GM12878 (cell line): ENCODE data around the gene DYNC2LI1.

Experiments
- CHD1 ChIP-seq: IDR thresholded peaks from 2 replicates; pipeline ENCODE4 v1.6.1; 2012; ENCODE audit warnings: low read depth, low read length, improper control_type of control experiment
- EP300 ChIP-seq, 2 experiments: fragments of 150-350 bp in 1 of 2; IDR thresholded peaks; 2 replicates each; pipeline ENCODE4 v1.6.1; 2011 to 2012; ENCODE audit warnings: low read depth in 2 of 2, low read length in 2 of 2, borderline replicate concordance in 1 of 2, improper control_type of control experiment in 1 of 2, inconsistent platforms in 1 of 2; ENCODE audit not compliant: control insufficient read depth in 1 of 2
- FOS ChIP-seq: IDR thresholded peaks from 3 replicates; pipeline ENCODE4 v1.6.1; 2011; ENCODE audit warnings: borderline replicate concordance; ENCODE audit not compliant: insufficient read length; ENCODE audit errors: extremely low read depth
- GATAD2B ChIP-seq: fragments of 450-650 bp; conservative IDR thresholded peaks from 2 replicates; pipeline ENCODE4 v1.6.1; 2017; ENCODE audit warnings: low read depth, mild to moderate bottlenecking, moderate library complexity
- JUND ChIP-seq: IDR thresholded peaks from 2 replicates; pipeline ENCODE4 v1.6.1; 2012; ENCODE audit warnings: low read depth, mild to moderate bottlenecking, low read length, improper control_type of control experiment, moderate library complexity
- NR2C2 ChIP-seq: IDR thresholded peaks from 2 replicates; pipeline ENCODE4 v1.6.1; 2011; ENCODE audit warnings: borderline replicate concordance, low read depth; ENCODE audit not compliant: control insufficient read depth, insufficient read length
- STAT3 ChIP-seq: IDR thresholded peaks from 2 replicates; pipeline ENCODE4 v1.6.1; 2011; ENCODE audit warnings: low read depth, low read length, improper control_type of control experiment
- TF ChIP-seq, protein P1 (sequence below), 3 experiments: IDR thresholded peaks in 2 of 3; conservative IDR thresholded peaks in 1 of 3; 2 replicates each; pipeline ENCODE4 v1.5.1; 2011; ENCODE audit warnings: low read depth in 3 of 3, low read length in 3 of 3, mild to moderate bottlenecking in 3 of 3, control low read depth in 2 of 3, moderate library complexity in 2 of 3, inconsistent platforms in 1 of 3, mixed read lengths in 1 of 3; ENCODE audit not compliant: control insufficient read depth in 2 of 3, insufficient read depth in 1 of 3; ENCODE audit errors: extremely low read depth in 1 of 3

DNA sequence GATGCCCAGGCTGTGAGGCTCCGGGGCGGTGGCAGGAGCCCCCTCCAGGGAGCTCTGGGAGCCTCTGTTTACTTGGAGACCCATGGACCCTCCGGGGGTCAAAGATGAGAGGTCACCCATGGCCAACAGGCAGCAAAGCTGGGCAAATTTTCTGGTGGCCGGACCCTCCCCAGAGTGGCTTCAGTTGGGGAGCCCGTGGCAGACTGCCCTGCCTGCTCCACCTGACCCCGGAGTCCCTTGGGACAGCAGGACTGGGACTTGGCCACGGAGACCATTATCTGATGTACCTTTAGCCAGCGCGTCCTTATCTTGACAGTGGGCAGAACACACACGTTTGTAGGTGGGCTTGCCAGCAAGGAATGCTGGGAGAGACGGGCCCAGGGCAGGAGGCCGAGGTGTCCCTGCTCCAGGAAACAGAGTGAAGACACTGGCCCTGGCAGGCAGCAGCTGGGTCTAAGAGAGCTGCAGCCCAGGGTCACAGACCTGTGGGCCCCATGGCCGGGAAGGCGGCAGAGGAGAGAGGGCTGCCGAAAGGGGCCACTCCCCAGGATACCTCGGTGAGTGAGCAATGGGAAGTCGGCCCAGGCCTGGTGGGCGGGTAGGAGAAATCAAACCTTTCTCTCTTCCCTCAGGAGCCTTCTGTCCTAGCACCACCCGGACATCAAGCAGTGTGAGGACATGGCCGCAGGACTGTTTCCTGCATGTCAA is 64.9 kb downstream of the DYNC2LI1 start, which contains the start of the genes ABCG5 and ABCG8:
- TF ChIP-seq STAT3, result no peak
- no peak for TF ChIP-seq EP300 (IDR thresholded peaks at IDR 0.05; ENCODE audit: borderline replicate concordance in 1 of 2, control insufficient read depth in 1 of 2, low read depth in 2 of 2, low read length in 2 of 2)
- TF ChIP-seq FOS, result no peak
- no peak for TF ChIP-seq NR2C2
- TF ChIP-seq GATAD2B, result no peak
- no peak for TF ChIP-seq CHD1
- no peak for TF ChIP-seq JUND
- TF ChIP-seq, protein P1, sequence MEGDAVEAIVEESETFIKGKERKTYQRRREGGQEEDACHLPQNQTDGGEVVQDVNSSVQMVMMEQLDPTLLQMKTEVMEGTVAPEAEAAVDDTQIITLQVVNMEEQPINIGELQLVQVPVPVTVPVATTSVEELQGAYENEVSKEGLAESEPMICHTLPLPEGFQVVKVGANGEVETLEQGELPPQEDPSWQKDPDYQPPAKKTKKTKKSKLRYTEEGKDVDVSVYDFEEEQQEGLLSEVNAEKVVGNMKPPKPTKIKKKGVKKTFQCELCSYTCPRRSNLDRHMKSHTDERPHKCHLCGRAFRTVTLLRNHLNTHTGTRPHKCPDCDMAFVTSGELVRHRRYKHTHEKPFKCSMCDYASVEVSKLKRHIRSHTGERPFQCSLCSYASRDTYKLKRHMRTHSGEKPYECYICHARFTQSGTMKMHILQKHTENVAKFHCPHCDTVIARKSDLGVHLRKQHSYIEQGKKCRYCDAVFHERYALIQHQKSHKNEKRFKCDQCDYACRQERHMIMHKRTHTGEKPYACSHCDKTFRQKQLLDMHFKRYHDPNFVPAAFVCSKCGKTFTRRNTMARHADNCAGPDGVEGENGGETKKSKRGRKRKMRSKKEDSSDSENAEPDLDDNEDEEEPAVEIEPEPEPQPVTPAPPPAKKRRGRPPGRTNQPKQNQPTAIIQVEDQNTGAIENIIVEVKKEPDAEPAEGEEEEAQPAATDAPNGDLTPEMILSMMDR (IDR thresholded peaks at IDR 0.05 in 2 of 3, conservative IDR thresholded peaks at IDR 0.05 in 1 of 3; ENCODE audit: control insufficient read depth in 2 of 3, extremely low read depth in 1 of 3, insufficient read depth in 1 of 3, low read depth in 3 of 3, low read length in 3 of 3), result no peak
